HG03520 (cell line): ENCODE results near the gene UNC119.

Experiments
- ATAC-seq: cut with Tn5 transposase; IDR thresholded peaks from one replicate; pipeline ENCODE4 v1.9.1; 2021; ENCODE audit warnings: mild to moderate bottlenecking, moderate library complexity; ENCODE audit not compliant: unreplicated experiment

Gene UNC119

DNA sequence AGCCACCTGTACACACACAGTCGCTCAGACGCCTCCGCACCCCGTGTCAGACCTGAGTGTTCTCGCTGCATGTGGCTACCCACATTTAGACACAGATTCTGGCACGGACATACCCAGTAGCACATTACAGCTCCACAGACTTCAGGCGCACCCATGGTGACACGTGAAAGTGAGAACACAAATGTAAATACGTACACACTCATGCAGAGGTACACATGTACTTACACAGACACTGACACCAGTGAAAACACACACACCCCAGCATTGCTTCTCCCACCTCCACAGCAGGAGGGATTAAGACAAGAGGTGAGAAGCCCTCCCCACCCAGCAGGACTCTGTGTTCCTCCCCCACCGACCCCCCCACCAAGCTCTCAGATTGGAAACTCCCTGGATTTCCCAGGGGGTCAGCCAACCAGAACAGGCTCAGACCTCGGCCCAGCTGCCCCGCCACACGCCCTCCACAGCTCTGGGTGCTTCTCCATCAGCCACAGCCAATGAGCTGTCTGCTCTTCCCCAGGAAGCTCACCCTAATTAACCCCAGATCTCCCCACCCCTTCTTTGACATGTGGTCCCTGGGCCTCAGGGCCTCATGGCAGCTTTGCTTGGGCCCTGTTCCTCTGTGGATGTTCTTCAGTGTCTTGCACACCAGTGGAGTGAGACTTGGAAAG, 51.6 kb downstream of the UNC119 start:
- peak; percentile 57 for ATAC-seq

DNA sequence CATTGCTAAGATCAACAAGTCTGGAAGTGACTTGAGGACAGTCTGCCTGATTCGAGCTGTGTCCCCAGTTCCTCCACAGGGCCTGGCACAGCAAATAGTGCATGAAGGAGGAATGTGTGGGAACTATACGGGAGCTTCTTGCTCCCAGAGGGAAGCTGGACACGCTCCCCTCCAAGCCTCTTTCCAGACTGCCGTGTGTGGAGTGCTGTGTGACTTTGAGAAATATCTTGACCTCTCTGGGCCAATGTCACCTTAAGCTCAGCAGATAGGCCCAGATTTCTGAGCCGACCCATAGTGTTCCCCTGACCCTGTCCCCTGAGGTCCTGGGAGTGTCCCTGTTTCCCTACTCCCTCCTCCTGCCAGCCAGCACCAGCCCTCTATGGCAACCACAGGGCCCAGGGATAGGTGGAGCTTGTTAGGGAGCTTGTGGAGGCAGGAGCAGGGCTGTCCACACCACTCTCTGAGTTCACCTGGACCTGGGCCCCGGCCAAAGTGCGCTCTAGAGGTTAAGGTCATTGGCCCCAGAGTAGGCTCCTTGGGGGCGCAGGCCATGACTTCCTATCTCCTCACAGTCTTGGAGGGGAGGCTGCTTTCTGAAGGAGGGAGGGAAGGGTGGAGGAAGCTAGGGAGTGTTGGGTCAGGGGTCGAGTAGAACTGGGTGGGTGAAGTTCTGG, 52.6 kb downstream of the UNC119 start:
- ATAC-seq, result no peak

DNA sequence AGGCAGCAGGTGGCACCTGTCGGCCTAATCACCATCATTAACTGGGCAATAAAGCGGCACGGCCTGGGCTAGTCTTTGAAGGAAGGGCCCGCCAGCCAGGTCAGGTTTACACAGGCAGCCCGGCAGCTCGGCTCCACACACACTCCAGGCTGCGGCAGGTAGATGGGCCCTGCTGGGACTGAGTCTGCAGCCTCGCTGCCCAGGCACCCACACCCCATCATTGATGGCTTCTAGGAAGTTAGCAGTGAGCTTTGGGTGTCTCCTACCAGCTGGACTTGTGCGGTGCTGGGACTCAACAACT, 53.1 kb downstream of the UNC119 start:
- ATAC-seq, result no peak

DNA sequence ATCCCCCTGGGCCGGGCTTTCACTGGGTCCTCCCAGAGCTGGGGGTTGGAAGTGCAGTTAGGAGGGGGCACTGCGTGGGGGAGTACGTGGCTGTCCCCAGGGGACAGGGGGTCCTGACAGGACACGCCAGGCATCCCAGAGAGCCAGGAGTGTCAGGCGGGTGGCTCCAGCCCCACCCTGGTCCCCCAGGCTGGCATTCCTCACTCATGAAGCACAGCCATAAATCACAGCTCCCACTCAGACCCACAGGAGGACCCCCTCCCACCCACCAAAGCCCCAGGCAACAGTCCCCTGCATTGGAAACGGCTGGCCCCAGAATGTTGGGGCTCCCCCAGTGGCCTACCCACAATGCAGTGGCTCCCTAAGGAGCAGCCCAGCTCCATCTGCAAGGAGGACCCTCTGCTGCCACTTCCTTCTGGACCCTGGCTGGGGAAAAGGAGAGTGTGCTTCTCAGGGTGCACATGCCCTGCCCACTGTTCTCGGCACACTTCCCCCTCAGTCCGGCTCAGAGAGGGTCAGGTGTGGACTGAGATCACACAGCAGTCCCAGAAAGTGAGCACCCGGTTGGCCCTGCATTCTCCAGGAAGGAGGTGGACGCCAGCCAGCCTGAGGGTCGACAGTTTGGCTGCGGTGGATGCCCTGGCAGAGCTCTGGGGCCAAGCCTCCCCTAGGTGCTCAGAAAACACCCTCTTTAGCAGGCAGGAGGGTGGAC, 53.6 kb downstream of the UNC119 start:
- no peak for ATAC-seq

DNA sequence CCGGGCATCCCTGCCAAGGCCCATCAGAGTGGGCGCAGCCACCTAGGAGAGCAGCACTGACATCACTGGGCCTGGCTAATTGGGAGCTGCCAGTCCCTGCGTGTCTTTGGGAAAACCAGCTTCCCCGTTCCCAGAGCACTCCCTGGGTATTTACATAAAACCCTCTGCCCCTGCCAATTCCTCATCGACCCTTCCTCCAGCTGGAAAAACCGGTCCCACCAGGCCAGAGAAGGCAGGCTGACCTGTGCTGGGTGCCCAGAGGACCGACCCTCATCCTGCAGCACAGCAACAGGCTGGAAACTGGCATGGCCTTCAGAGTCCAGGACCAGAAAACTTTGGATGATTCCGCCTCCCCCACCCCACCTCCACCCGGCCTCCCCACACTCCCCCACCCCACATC, 54.5 kb downstream of the UNC119 start:
- ATAC-seq, result no peak
